Liver (tissue), 9 donors: Measurements from ENCODE around the gene APOA5. TPM values are rescaled to one million over a fixed set of nuclear protein-coding genes. Genes with fewer than 3 reads are reported as not detected.

ENCODE experiments used
- DNase-seq: peaks from one replicate; pipeline ENCODE4 v3.0.0-alpha.2; 2017; ENCODE audit warnings: low spot score
- H3K27ac ChIP-seq, 2 donors: one replicate each; pipeline ENCODE4 v1.7.0; 2013; ENCODE audit warnings: inconsistent platforms in 2 of 2, low read length in 2 of 2, control low read depth in 1 of 2, low read depth in 1 of 2, mild to moderate bottlenecking in 1 of 2
- H3K27me3 ChIP-seq, 4 donors: one replicate each; pipeline versions ENCODE4 v1.6.1 to v1.7.0; 2013; ENCODE audit warnings: low read length in 3 of 4, inconsistent platforms in 1 of 4, mild to moderate bottlenecking in 1 of 4, moderate library complexity in 1 of 4; ENCODE audit not compliant: control insufficient read depth in 4 of 4, insufficient read depth in 4 of 4
- H3K36me3 ChIP-seq, 4 donors: one replicate each; pipeline versions ENCODE4 v1.6.1 to v1.7.0; 2013; ENCODE audit warnings: low read length in 3 of 4, mild to moderate bottlenecking in 3 of 4, low read depth in 1 of 4, moderate library complexity in 1 of 4; ENCODE audit not compliant: control insufficient read depth in 4 of 4, insufficient read depth in 3 of 4
- H3K4me1 ChIP-seq, 4 donors: one replicate each; pipeline versions ENCODE4 v1.6.1 to v1.7.0; 2013; ENCODE audit warnings: low read length in 3 of 4, mild to moderate bottlenecking in 3 of 4, moderate library complexity in 1 of 4; ENCODE audit not compliant: control insufficient read depth in 4 of 4, insufficient read depth in 4 of 4
- H3K4me3 ChIP-seq, 3 donors: one replicate each; pipeline versions ENCODE4 v1.6.1 to v1.7.0; 2013; ENCODE audit warnings: low read length in 3 of 3, control low read depth in 1 of 3, low read depth in 1 of 3, mild to moderate bottlenecking in 1 of 3
- H3K9ac ChIP-seq, 2 donors: one replicate each; pipeline ENCODE4 v1.7.0; 2013; ENCODE audit warnings: low read length in 2 of 2, mild to moderate bottlenecking in 2 of 2, moderate library complexity in 2 of 2, control low read depth in 1 of 2, low read depth in 1 of 2
- H3K9me3 ChIP-seq, 4 donors: one replicate each; pipeline versions ENCODE4 v1.6.1 to v1.7.0; 2013; ENCODE audit warnings: low read length in 3 of 4; ENCODE audit not compliant: control insufficient read depth in 4 of 4
- ATF3 ChIP-seq: IDR thresholded peaks from 2 replicates; pipeline ENCODE4 v1.6.1; 2016; ENCODE audit warnings: antibody characterized with exemption
- CTCF ChIP-seq: fragments of 150-350 bp; IDR thresholded peaks from 2 replicates; pipeline ENCODE4 v1.5.1; 2017; ENCODE audit warnings: improper control_type of control experiment, low read depth, low read length; ENCODE audit not compliant: missing input control
- EGR1 ChIP-seq, 2 donors: IDR thresholded peaks; 2 replicates each; pipeline ENCODE4 v1.6.1; 2016 to 2018; ENCODE audit warnings: antibody characterized with exemption in 2 of 2, low read depth in 2 of 2
- FOXA1 ChIP-seq: IDR thresholded peaks from 2 replicates; pipeline ENCODE4 v1.6.1; 2016; ENCODE audit warnings: antibody characterized with exemption
- FOXA2 ChIP-seq: IDR thresholded peaks from 2 replicates; pipeline ENCODE4 v1.6.1; 2016; ENCODE audit warnings: antibody characterized with exemption
- GABPA ChIP-seq, 2 donors: IDR thresholded peaks in 1 of 2; conservative IDR thresholded peaks in 1 of 2; 2 replicates each; pipeline ENCODE4 v1.6.1; 2016; ENCODE audit warnings: antibody characterized with exemption in 2 of 2, mild to moderate bottlenecking in 1 of 2, moderate library complexity in 1 of 2
- HNF4A ChIP-seq, 2 donors: conservative IDR thresholded peaks; 2 replicates each; pipeline ENCODE4 v1.6.1; 2016; ENCODE audit warnings: antibody characterized with exemption in 2 of 2, mild to moderate bottlenecking in 2 of 2
- HNF4G ChIP-seq: IDR thresholded peaks from 2 replicates; pipeline ENCODE4 v1.6.1; 2016; ENCODE audit warnings: antibody characterized with exemption
- JUND ChIP-seq, 2 donors: IDR thresholded peaks; 2 replicates each; pipeline ENCODE4 v1.6.1; 2016; ENCODE audit warnings: antibody characterized with exemption in 2 of 2
- MAX ChIP-seq: IDR thresholded peaks from 2 replicates; pipeline ENCODE4 v1.6.1; 2016; ENCODE audit warnings: antibody characterized with exemption
- NR2F2 ChIP-seq: IDR thresholded peaks from 2 replicates; pipeline ENCODE4 v1.6.1; 2016; ENCODE audit warnings: antibody characterized with exemption
- RAD21 ChIP-seq, 2 donors: IDR thresholded peaks; 2 replicates each; pipeline ENCODE4 v1.6.1; 2016; ENCODE audit warnings: antibody characterized with exemption in 2 of 2, mild to moderate bottlenecking in 2 of 2
- REST ChIP-seq: IDR thresholded peaks from 2 replicates; pipeline ENCODE4 v1.6.1; 2016; ENCODE audit warnings: antibody characterized with exemption, mild to moderate bottlenecking
- RXRA ChIP-seq, 2 donors: IDR thresholded peaks; 2 replicates each; pipeline ENCODE4 v1.6.1; 2017 to 2018; ENCODE audit warnings: antibody characterized with exemption in 2 of 2, mild to moderate bottlenecking in 1 of 2
- SP1 ChIP-seq: IDR thresholded peaks from 2 replicates; pipeline ENCODE4 v1.6.1; 2018; ENCODE audit warnings: antibody characterized with exemption, mild to moderate bottlenecking
- TAF1 ChIP-seq: conservative IDR thresholded peaks from 2 replicates; pipeline ENCODE4 v1.6.1; 2016; ENCODE audit warnings: antibody characterized with exemption, mild to moderate bottlenecking
- YY1 ChIP-seq: IDR thresholded peaks from 2 replicates; pipeline ENCODE4 v1.6.1; 2016; ENCODE audit warnings: antibody characterized with exemption, mild to moderate bottlenecking
- ZBTB33 ChIP-seq: IDR thresholded peaks from 2 replicates; pipeline ENCODE4 v1.6.1; 2016; ENCODE audit warnings: antibody characterized with exemption
- WGBS: extraction: QIAGEN DNeasy Blood & Tissue Kit; methylation state at CpG from one replicate; pipeline ENCODE4 v1.1.7; 2013; 5-methylcytosine and 5-hydroxymethylcytosine counted together
- polyA plus RNA-seq, 2 donors: library from polyadenylated mRNA; stranded (reverse) in 1 of 2; unstranded in 1 of 2; fragments of 200-250 nt in 1 of 2; fragments of >200 nt in 1 of 2; fragmentation: Nextera tagmentation in 1 of 2; extraction: Ambion mirVana in 1 of 2; gene quantifications; one replicate each; pipeline versions ENCODE4 v1.2.1 to v1.2.3, GENCODE V29; 2013 to 2015
- total RNA-seq, 2 donors: library from RNA; depleted of rRNA; stranded (reverse); fragments of >200 nt; gene quantifications; one replicate each; pipeline ENCODE4 v1.2.3, GENCODE V29; 2014
- donor health status: healthy.
- donor health status: healthy.
- donor health status: healthy.
- donor health status: healthy.
- donor health status: healthy.

Gene APOA5
- total and polyA plus RNA-seq, 4 donors = 7.3 to 1,045 (median 739) TPM

GRCh38 chr11:116788534-116788933, 3.1 kb downstream of the APOA5 start:
- peak overlapping the region; percentile 22 to 84 for H3K9ac ChIP-seq
- peak overlapping the region; percentile 42 to 78 (median 68) for H3K4me3 ChIP-seq
- WGBS = 24% methylated on average over 4 of the region's 4 CpGs
- H3K27me3 ChIP-seq = no peaks in the 10 kb centered on the region
- TF ChIP-seq CTCF = no peak
- no peak for TF ChIP-seq HNF4G
- TF ChIP-seq ZBTB33 = no peak
- no peak for TF ChIP-seq FOXA1
- no peak for TF ChIP-seq ATF3
- no peak for TF ChIP-seq FOXA2
- TF ChIP-seq NR2F2 = no peak
- TF ChIP-seq GABPA (IDR thresholded peaks at IDR 0.05 in 1 of 2, conservative IDR thresholded peaks at IDR 0.05 in 1 of 2) = no peak
- TF ChIP-seq RXRA (IDR thresholded peaks at IDR 0.05) = no peak
- TF ChIP-seq HNF4A (conservative IDR thresholded peaks at IDR 0.05) = no peak
- no peak for TF ChIP-seq JUND (IDR thresholded peaks at IDR 0.05)
- TF ChIP-seq REST = no peak
- no peak for TF ChIP-seq EGR1 (IDR thresholded peaks at IDR 0.05; ENCODE audit: low read depth in 2 of 2)
- TF ChIP-seq TAF1 = no peak
- no peak for TF ChIP-seq RAD21 (IDR thresholded peaks at IDR 0.05)
- no peak for TF ChIP-seq YY1
- TF ChIP-seq MAX = no peak
- TF ChIP-seq SP1 = no peak
- peaks cover 0 to 62% (median 53%) of the 10 kb centered on the region in 4 donors for H3K4me1 ChIP-seq
- H3K27ac ChIP-seq = peak overlapping the region; percentile 65 to 79
- no peak for DNase-seq
- no peaks in the 10 kb centered on the region for H3K9me3 ChIP-seq
- peaks cover 9 to 26% (median 22%) of the 10 kb centered on the region in 4 donors for H3K36me3 ChIP-seq
